Adipose tissue (tissue), 3 donors: ENCODE measurements around the gene KLF17. TPM values are rescaled to one million over a fixed set of nuclear protein-coding genes. Genes with fewer than 3 reads are reported as not detected.
"Not testable (repeated sequence)": the region's sequence is repeated elsewhere in the genome, so short reads cannot be mapped to it uniquely, and the experiment has no call there.

Experiments used
- H3K27ac ChIP-seq: one replicate; pipeline ENCODE4 v1.5.1; 2013; ENCODE audit warnings: low read depth, low read length
- WGBS, 3 donors: extraction: QIAGEN DNeasy Blood & Tissue Kit; methylation state at CpG; one replicate each; pipeline ENCODE4 v1.1.7; 2013; 5-methylcytosine and 5-hydroxymethylcytosine counted together
- polyA plus RNA-seq, 3 donors: library from polyadenylated mRNA; stranded (reverse); fragments of 200-250 nt; gene quantifications; one replicate each; pipeline ENCODE4 v1.2.3, GENCODE V29; 2013
- donor health status: healthy with polysubstance abuse.
- donor health status: Bipolar disorder and iron deficiency.
- donor health status: healthy.

The KLF17 gene
- polyA plus RNA-seq, 3 donors = 0.01 TPM; not detected in 2

- H3K27ac ChIP-seq = no peak overlapping the region
- WGBS, 3 donors = 62 to 73% (median 71%) methylated on average over 45 to 46 of the region's 46 CpGs
These were observed 15.1 kb upstream of the KLF17 start for GRCh38 chr1:44103270-44104131.

GRCh38 chr1:44105810-44106209 is 12.8 kb upstream of the KLF17 start:
- WGBS, 3 donors = 67 to 83% (median 81%) methylated on average over 3 of the region's 3 CpGs
- no peak overlapping the region for H3K27ac ChIP-seq

GRCh38 chr1:44108241-44108640 is 10.4 kb upstream of the KLF17 start:
- WGBS, 3 donors = 81 to 94% (median 92%) methylated on average over 1 of the region's 1 CpG

GRCh38 chr1:44108971-44109370 is 9.7 kb upstream of the KLF17 start:
- H3K27ac ChIP-seq = no peak overlapping the region
- WGBS, 3 donors = 88 to 97% (median 93%) methylated on average over 1 of the region's 1 CpG

More at GRCh38 chr1:44108241-44108640, 10.4 kb upstream of the KLF17 start:
- H3K27ac ChIP-seq = no peak overlapping the region

- 89 to 93% (median 92%) methylated on average over 5 of the region's 5 CpGs for WGBS, 3 donors
These were observed 7.7 kb upstream of the KLF17 start for GRCh38 chr1:44110916-44111315.

GRCh38 chr1:44111861-44112260 is 6.8 kb upstream of the KLF17 start:
- H3K27ac ChIP-seq = no peak overlapping the region
- 78 to 86% (median 79%) methylated on average over 4 of the region's 4 CpGs for WGBS, 3 donors

More at GRCh38 chr1:44110916-44111315, 7.7 kb upstream of the KLF17 start:
- no peak overlapping the region for H3K27ac ChIP-seq

- 83 to 89% (median 86%) methylated on average over 3 of the region's 3 CpGs for WGBS, 3 donors
- no peak overlapping the region for H3K27ac ChIP-seq
These were observed 6.1 kb upstream of the KLF17 start for GRCh38 chr1:44112486-44112885.

GRCh38 chr1:44113095-44113609 is 5.5 kb upstream of the KLF17 start:
- no peak overlapping the region for H3K27ac ChIP-seq
- 68 to 73% (median 72%) methylated on average over 2 of the region's 2 CpGs for WGBS, 3 donors

GRCh38 chr1:44114098-44114497 is 4.5 kb upstream of the KLF17 start:
- WGBS, 3 donors = 80 to 83% (median 83%) methylated on average over 7 of the region's 7 CpGs
- H3K27ac ChIP-seq = no peak overlapping the region

GRCh38 chr1:44117272-44117671 is 1.3 kb upstream of the KLF17 start:
- WGBS, 3 donors = 95 to 98% (median 98%) methylated on average over 10 of the region's 10 CpGs
- not testable (repeated sequence) for H3K27ac ChIP-seq

- no peak overlapping the region for H3K27ac ChIP-seq
- WGBS, 3 donors = 80 to 87% (median 86%) methylated on average over 6 of the region's 6 CpGs
These were observed 904 bp downstream of the KLF17 start for GRCh38 chr1:44119525-44119924.

GRCh38 chr1:44120398-44120949 is 1.9 kb downstream of the KLF17 start:
- WGBS, 3 donors = 75 to 79% (median 77%) methylated on average over 5 of the region's 5 CpGs
- H3K27ac ChIP-seq = no peak overlapping the region

GRCh38 chr1:44129616-44130500 is 11.2 kb downstream of the KLF17 start:
- no peak overlapping the region for H3K27ac ChIP-seq
- WGBS, 3 donors = 87 to 91% (median 88%) methylated on average over 16 of the region's 16 CpGs

GRCh38 chr1:44131411-44131810 is 12.8 kb downstream of the KLF17 start:
- WGBS, 3 donors = 66 to 95% (median 94%) methylated on average over 3 of the region's 3 CpGs

GRCh38 chr1:44134071-44134920 is 15.7 kb downstream of the KLF17 start:
- H3K27ac ChIP-seq = no peak overlapping the region
- WGBS, 3 donors = 91 to 93% (median 93%) methylated on average over 19 of the region's 19 CpGs

More at GRCh38 chr1:44131411-44131810, 12.8 kb downstream of the KLF17 start:
- H3K27ac ChIP-seq = no peak overlapping the region

GRCh38 chr1:44135886-44136285 is 17.3 kb downstream of the KLF17 start:
- no peak overlapping the region for H3K27ac ChIP-seq
- WGBS, 3 donors = 71 to 89% (median 71%) methylated on average over 2 of the region's 2 CpGs

- WGBS, 3 donors = 86 to 94% (median 92%) methylated on average over 3 of the region's 3 CpGs
- H3K27ac ChIP-seq = no peak overlapping the region
These were observed 19.6 kb downstream of the KLF17 start for GRCh38 chr1:44138239-44138638.

- 85 to 95% (median 87%) methylated on average over 7 to 8 of the region's 8 CpGs for WGBS, 3 donors
- not testable (repeated sequence) for H3K27ac ChIP-seq
These were observed 20.9 kb downstream of the KLF17 start for GRCh38 chr1:44139565-44139964.
